HT1080 (cell line): ENCODE measurements around the gene TNK2. TPM values are rescaled to one million over a fixed set of nuclear protein-coding genes. Genes with fewer than 3 reads are reported as not detected.
A peak's percentile ranks its signal among the peaks of the same experiment; 100 is the strongest.

Source experiments
- DNase-seq: peaks from one replicate; pipeline ENCODE4 v3.0.0-alpha.2; 2015; ENCODE audit warnings: low read depth
- total RNA-seq: library from RNA; depleted of rRNA; stranded (reverse); fragments of >200 nt; shearing (Covaris generic); gene quantifications from 2 replicates; pipeline ENCODE4 v1.2.3, GENCODE V29; 2014

Gene TNK2
- total RNA-seq, 1 experiment from 2014 or later: 33.3 TPM

GRCh38 chr3:195900436-195901355 lies 7.7 kb downstream of the TNK2 start:
- DNase-seq: peak; percentile 100

- no peak for DNase-seq
Measured at GRCh38 chr3:195899701-195900435, 8.5 kb downstream of the TNK2 start.

GRCh38 chr3:195897853-195898415 lies 10.4 kb downstream of the TNK2 start:
- no peak for DNase-seq

- no peak for DNase-seq
Measured at GRCh38 chr3:195897081-195897852, 11.1 kb downstream of the TNK2 start.

- peak; percentile 94 for DNase-seq
Measured at GRCh38 chr3:195896361-195897080, 11.8 kb downstream of the TNK2 start.

GRCh38 chr3:195895861-195896360 lies 12.4 kb downstream of the TNK2 start:
- DNase-seq: peak; percentile 62

- peak; percentile 74 for DNase-seq
Measured at GRCh38 chr3:195895078-195895860, 13.1 kb downstream of the TNK2 start.

GRCh38 chr3:195893916-195894465 lies 14.4 kb downstream of the TNK2 start:
- DNase-seq: no peak

- no peak for DNase-seq
Measured at GRCh38 chr3:195893516-195893915, 14.8 kb downstream of the TNK2 start.

- no peak for DNase-seq
Measured at GRCh38 chr3:195893044-195893395, 15.3 kb downstream of the TNK2 start.

GRCh38 chr3:195892105-195893043 lies 16.0 kb downstream of the TNK2 start:
- DNase-seq: no peak

- DNase-seq: no peak
Measured at GRCh38 chr3:195891431-195892104, 16.8 kb downstream of the TNK2 start.

- no peak for DNase-seq
Measured at GRCh38 chr3:195889870-195890295, 18.5 kb downstream of the TNK2 start.

GRCh38 chr3:195888981-195889869 lies 19.1 kb downstream of the TNK2 start:
- DNase-seq: no peak

GRCh38 chr3:195888311-195888761 lies 20.0 kb downstream of the TNK2 start:
- DNase-seq: no peak

- DNase-seq: no peak
Measured at GRCh38 chr3:195887670-195888069, 20.7 kb downstream of the TNK2 start.
